ENCODE results near the gene LCORL.
A peak's percentile ranks its signal among the peaks of the same experiment; 100 is the strongest.
"Not testable (repeated sequence)": the region's sequence is repeated elsewhere in the genome, so short reads cannot be mapped to it uniquely, and the experiment has no call there.

The LCORL gene

GRCh38 chr4:18021720-18022571, at the start of gene LCORL:
TSS of gene LCORL (minus strand) at chr4:18021755. CDS start at chr4:18021751, 4 bp downstream.
- peak; percentile 94 for DNase-seq

- no peak for DNase-seq
Measured at GRCh38 chr4:18069810-18070209, 48.3 kb upstream of the LCORL start.

GRCh38 chr4:18067031-18067430, 45.5 kb upstream of the LCORL start:
- no peak for DNase-seq

GRCh38 chr4:18063079-18063478, 41.5 kb upstream of the LCORL start:
- DNase-seq, result no peak

- DNase-seq, result no peak
Measured at GRCh38 chr4:18057821-18058533, 36.4 kb upstream of the LCORL start.

- DNase-seq, result no peak
Measured at GRCh38 chr4:18056030-18056429, 34.5 kb upstream of the LCORL start.

GRCh38 chr4:18052158-18052557, 30.6 kb upstream of the LCORL start:
- no peak for DNase-seq

- no peak for DNase-seq
Measured at GRCh38 chr4:18051281-18051680, 29.7 kb upstream of the LCORL start.

- no peak for DNase-seq
Measured at GRCh38 chr4:18050448-18050847, 28.9 kb upstream of the LCORL start.

GRCh38 chr4:18049446-18049845, 27.9 kb upstream of the LCORL start:
- no peak for DNase-seq

- DNase-seq, result no peak
Measured at GRCh38 chr4:18042754-18043153, 21.2 kb upstream of the LCORL start.

- DNase-seq, result no peak
Measured at GRCh38 chr4:18042012-18042411, 20.5 kb upstream of the LCORL start.

- DNase-seq, result no peak
Measured at GRCh38 chr4:18041114-18041513, 19.6 kb upstream of the LCORL start.

- DNase-seq, result no peak
Measured at GRCh38 chr4:18039113-18039512, 17.6 kb upstream of the LCORL start.

GRCh38 chr4:18036369-18036768, 14.8 kb upstream of the LCORL start:
- not testable (repeated sequence) for DNase-seq

- no peak for DNase-seq
Measured at GRCh38 chr4:18034099-18034498, 12.5 kb upstream of the LCORL start.

GRCh38 chr4:18033111-18034085, 11.8 kb upstream of the LCORL start:
- DNase-seq, result no peak

- DNase-seq, result no peak
Measured at GRCh38 chr4:18025288-18025687, 3.7 kb upstream of the LCORL start.

GRCh38 chr4:18022572-18023050, 1.1 kb upstream of the LCORL start:
- DNase-seq, result peak; percentile 34

- DNase-seq, result no peak
Measured at GRCh38 chr4:18021470-18021719, 160 bp downstream of the LCORL start.

GRCh38 chr4:18020671-18021469, 685 bp downstream of the LCORL start:
- DNase-seq, result peak; percentile 51

GRCh38 chr4:18020145-18020670, 1.3 kb downstream of the LCORL start:
- peak; percentile 25 for DNase-seq
